GM12875 (cell line): ENCODE data around the gene PRRC2A.
"Not testable (repeated sequence)": the region's sequence is repeated elsewhere in the genome, so short reads cannot be mapped to it uniquely, and the experiment has no call there.

Experiments
- H3K4me3 ChIP-seq: one replicate; pipeline ENCODE4 v1.5.1; 2011; ENCODE audit warnings: low read depth, low read length, control low read depth
- TF ChIP-seq, protein P1 (sequence below): IDR thresholded peaks from 2 replicates; pipeline ENCODE4 v1.5.1; 2011; ENCODE audit warnings: low read depth, mild to moderate bottlenecking, control low read depth, inconsistent platforms, low read length, moderate library complexity, borderline replicate concordance; ENCODE audit not compliant: insufficient read depth

The PRRC2A gene

GRCh38 chr6:31586599-31587281 lies 33.8 kb upstream of the PRRC2A start:
- TF ChIP-seq, protein P1, sequence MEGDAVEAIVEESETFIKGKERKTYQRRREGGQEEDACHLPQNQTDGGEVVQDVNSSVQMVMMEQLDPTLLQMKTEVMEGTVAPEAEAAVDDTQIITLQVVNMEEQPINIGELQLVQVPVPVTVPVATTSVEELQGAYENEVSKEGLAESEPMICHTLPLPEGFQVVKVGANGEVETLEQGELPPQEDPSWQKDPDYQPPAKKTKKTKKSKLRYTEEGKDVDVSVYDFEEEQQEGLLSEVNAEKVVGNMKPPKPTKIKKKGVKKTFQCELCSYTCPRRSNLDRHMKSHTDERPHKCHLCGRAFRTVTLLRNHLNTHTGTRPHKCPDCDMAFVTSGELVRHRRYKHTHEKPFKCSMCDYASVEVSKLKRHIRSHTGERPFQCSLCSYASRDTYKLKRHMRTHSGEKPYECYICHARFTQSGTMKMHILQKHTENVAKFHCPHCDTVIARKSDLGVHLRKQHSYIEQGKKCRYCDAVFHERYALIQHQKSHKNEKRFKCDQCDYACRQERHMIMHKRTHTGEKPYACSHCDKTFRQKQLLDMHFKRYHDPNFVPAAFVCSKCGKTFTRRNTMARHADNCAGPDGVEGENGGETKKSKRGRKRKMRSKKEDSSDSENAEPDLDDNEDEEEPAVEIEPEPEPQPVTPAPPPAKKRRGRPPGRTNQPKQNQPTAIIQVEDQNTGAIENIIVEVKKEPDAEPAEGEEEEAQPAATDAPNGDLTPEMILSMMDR, result no peak
- H3K4me3 ChIP-seq, result peak overlapping the region; percentile 38

GRCh38 chr6:31587791-31588777 lies 32.4 kb upstream of the PRRC2A start:
- TF ChIP-seq, protein P1, result no peak
- H3K4me3 ChIP-seq, result peak overlapping the region; percentile 38

DNA sequence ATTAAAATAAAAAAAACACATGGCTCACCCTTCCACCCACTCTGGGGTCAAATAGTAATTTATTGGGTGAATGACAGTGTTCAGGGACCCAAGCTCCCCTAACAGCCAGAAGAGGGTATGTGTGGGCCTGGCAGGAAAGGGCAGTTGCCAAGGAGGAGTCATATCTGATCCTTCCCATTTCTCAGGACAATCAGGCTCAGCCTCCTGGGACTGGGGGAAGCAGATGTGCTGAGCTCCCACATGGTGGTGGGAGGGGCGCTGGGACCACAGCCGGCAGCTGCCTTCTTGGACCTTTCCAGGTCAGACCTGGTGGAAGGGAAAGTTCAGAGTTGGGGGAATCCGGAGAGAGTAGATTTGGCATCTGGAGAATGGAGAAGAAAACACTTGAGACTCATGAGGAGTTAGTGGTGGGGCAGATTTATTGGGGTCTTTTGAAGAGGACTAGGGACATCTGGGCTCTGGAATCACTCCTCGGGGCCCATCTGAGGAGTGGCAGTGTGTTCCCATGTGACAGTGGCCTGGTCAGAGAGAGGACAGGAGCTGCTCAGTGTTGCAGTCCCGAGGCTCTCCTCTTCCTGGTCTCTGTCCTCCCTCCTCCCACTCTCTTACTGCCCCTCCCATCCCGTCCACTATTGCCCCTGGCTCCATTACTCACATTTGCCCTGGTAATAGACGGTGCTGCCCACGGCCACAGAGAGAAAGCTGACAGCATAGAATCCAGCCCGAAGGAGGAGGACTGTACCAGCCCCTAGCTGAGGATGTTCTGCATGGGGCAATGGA lies 31.5 kb upstream of the PRRC2A start:
- TF ChIP-seq, protein P1, result no peak
- H3K4me3 ChIP-seq, result no peak overlapping the region

GRCh38 chr6:31590691-31591090 lies 29.8 kb upstream of the PRRC2A start:
- not testable (repeated sequence) for H3K4me3 ChIP-seq

GRCh38 chr6:31592396-31592771 lies 28.1 kb upstream of the PRRC2A start:
- TF ChIP-seq, protein P1, result no peak
- H3K4me3 ChIP-seq, result peak overlapping the region; percentile 36

- TF ChIP-seq, protein P1, result peak; percentile 46; the same call in 1 of the 2 replicates
- no peak overlapping the region for H3K4me3 ChIP-seq
These were observed 23.5 kb upstream of the PRRC2A start for GRCh38 chr6:31597006-31597405.

- no peak overlapping the region for H3K4me3 ChIP-seq
- TF ChIP-seq, protein P1, result no peak
These were observed 13.2 kb upstream of the PRRC2A start for GRCh38 chr6:31607317-31607716.
